SK-N-MC (cell line): ENCODE data around the gene PAQR6.

ENCODE experiments used
- EZH2 ChIP-seq: fragments of 200-600 bp; sonication (generic); IDR thresholded peaks from one replicate; pipeline ENCODE4 v1.6.1; 2017; ENCODE audit warnings: antibody characterized with exemption
- POLR2AphosphoS5 ChIP-seq: IDR thresholded peaks from 2 replicates; pipeline ENCODE4 v1.6.1; 2012; ENCODE audit warnings: mild to moderate bottlenecking, low read depth, low read length, borderline replicate concordance

- no peak for TF ChIP-seq EZH2
- TF ChIP-seq POLR2AphosphoS5 = no peak
Observed at GRCh38 chr1:156284112-156284511, 36.3 kb upstream of the PAQR6 start, which contains the start of gene TMEM79.
